IMR-90 (cell line): ENCODE measurements around the gene VEGFA. TPM values are rescaled to one million over a fixed set of nuclear protein-coding genes. Genes with fewer than 3 reads are reported as not detected.

Experiments used
- ATAC-seq: fragments of 200-7000 bp; cut with Tn5 transposase; 2 replicates; pipeline ENCODE4 v1.9.1; 2020; ENCODE audit warnings: low read depth, mild to moderate bottlenecking, moderate library complexity
- BruUV-seq: library from RNA; stranded (reverse); fragments of 400-500 nt; replicated peaks from 2 replicates; lab custom pipeline; 2021; lab: Mats Ljungman, UMichigan
- CTCF ChIA-PET: fragments of 300-600 bp; formaldehyde crosslinking; extraction: SDS; loops from one replicate; lab custom pipeline; 2021; ENCODE audit warnings: antibody characterized with exemption; lab: Yijun Ruan, JAX
- POLR2A ChIA-PET: fragments of 300-600 bp; sonication (Branson Sonifier 250); formaldehyde crosslinking; loops from one replicate; lab custom pipeline; 2022; ENCODE audit warnings: antibody characterized with exemption; ENCODE audit not compliant: unreplicated experiment; lab: Charles Lee
- DNase-seq: peaks from one replicate; pipeline ENCODE4 v3.0.0; 2013
- H2AFZ ChIP-seq: replicated peaks from 2 replicates; pipeline ENCODE3; 2013; ENCODE audit warnings: low read length, mild to moderate bottlenecking; ENCODE audit not compliant: poor library complexity
- H2AK5ac ChIP-seq: 2 replicates; pipeline ENCODE4 v1.6.1; 2013; ENCODE audit warnings: low read depth, low read length, inconsistent platforms
- H2AK9ac ChIP-seq: replicated peaks from 2 replicates; pipeline ENCODE3; 2013; ENCODE audit warnings: mild to moderate bottlenecking, low read depth, low read length, moderate library complexity; ENCODE audit not compliant: poor library complexity
- H2BK120ac ChIP-seq: 2 replicates; pipeline ENCODE4 v1.6.1; 2013; ENCODE audit warnings: low read depth, low read length, inconsistent platforms
- H2BK15ac ChIP-seq: 3 replicates; pipeline ENCODE4 v1.6.1; 2013; ENCODE audit warnings: low read depth, low read length, inconsistent platforms
- H2BK20ac ChIP-seq: 2 replicates; pipeline ENCODE4 v1.6.1; 2013; ENCODE audit warnings: low read depth, mild to moderate bottlenecking, inconsistent platforms, low read length, moderate library complexity
- H2BK5ac ChIP-seq: 2 replicates; pipeline ENCODE4 v1.6.1; 2013; ENCODE audit warnings: mild to moderate bottlenecking, low read depth, low read length, inconsistent platforms; ENCODE audit not compliant: poor library complexity, severe bottlenecking
- H3K14ac ChIP-seq: replicated peaks from 2 replicates; pipeline ENCODE4 v1.6.1; 2013; ENCODE audit warnings: low read depth, low read length, inconsistent platforms
- H3K18ac ChIP-seq: 2 replicates; pipeline ENCODE4 v1.6.1; 2013; ENCODE audit warnings: low read depth, low read length, control low read depth
- H3K23ac ChIP-seq: 2 replicates; pipeline ENCODE4 v1.6.1; 2013; ENCODE audit warnings: low read depth, low read length, inconsistent platforms
- H3K27ac ChIP-seq: 2 replicates; pipeline ENCODE4 v1.5.1; 2013; ENCODE audit warnings: mild to moderate bottlenecking, control low read depth, low read length; ENCODE audit not compliant: insufficient read depth
- H3K27me3 ChIP-seq: 2 replicates; pipeline ENCODE4 v1.6.1; 2013; ENCODE audit warnings: low read length; ENCODE audit not compliant: control insufficient read depth, insufficient read depth
- H3K36me3 ChIP-seq: 2 replicates; pipeline ENCODE4 v1.6.1; 2013; ENCODE audit warnings: low read length, mixed read lengths; ENCODE audit not compliant: control insufficient read depth, insufficient read depth
- H3K4ac ChIP-seq: 2 replicates; pipeline ENCODE4 v1.6.1; 2013; ENCODE audit warnings: low read depth, low read length, inconsistent platforms
- H3K4me1 ChIP-seq: 2 replicates; pipeline ENCODE4 v1.6.1; 2013; ENCODE audit warnings: low read length, mixed read lengths; ENCODE audit not compliant: control insufficient read depth, insufficient read depth
- H3K4me2 ChIP-seq: 2 replicates; pipeline ENCODE4 v1.6.1; 2013; ENCODE audit warnings: low read depth, mild to moderate bottlenecking, control low read depth, low read length, moderate library complexity
- H3K4me3 ChIP-seq: 2 replicates; pipeline ENCODE4 v1.5.1; 2013; ENCODE audit warnings: low read depth, mild to moderate bottlenecking, control low read depth, low read length, moderate library complexity; ENCODE audit not compliant: insufficient read depth
- H3K56ac ChIP-seq: 2 replicates; pipeline ENCODE4 v1.6.1; 2013; ENCODE audit warnings: low read length, inconsistent platforms; ENCODE audit not compliant: insufficient read depth; ENCODE audit errors: extremely low read depth
- H3K79me1 ChIP-seq, 2 experiments: 2 replicates each; pipeline ENCODE4 v1.6.1; 2013; ENCODE audit warnings: low read length in 2 of 2, inconsistent platforms in 1 of 2, low read depth in 1 of 2
- H3K9ac ChIP-seq: 2 replicates; pipeline ENCODE4 v1.6.1; 2013; ENCODE audit warnings: low read depth, low read length, control low read depth
- H3K9me1 ChIP-seq: 2 replicates; pipeline ENCODE4 v1.6.1; 2013; ENCODE audit warnings: low read length, inconsistent platforms; ENCODE audit not compliant: insufficient read depth
- H3K9me3 ChIP-seq: 2 replicates; pipeline ENCODE4 v1.6.1; 2013; ENCODE audit warnings: low read length; ENCODE audit not compliant: control insufficient read depth, insufficient read depth
- H4K20me1 ChIP-seq: 2 replicates; pipeline ENCODE4 v1.6.1; 2013; ENCODE audit warnings: low read length, inconsistent platforms; ENCODE audit not compliant: insufficient read depth
- H4K5ac ChIP-seq: 2 replicates; pipeline ENCODE4 v1.6.1; 2013; ENCODE audit warnings: mild to moderate bottlenecking, low read depth, low read length, control low read depth
- H4K8ac ChIP-seq, 2 experiments: 2 replicates each; pipeline ENCODE4 v1.6.1; 2013; ENCODE audit warnings: low read depth in 2 of 2, low read length in 2 of 2, control low read depth in 1 of 2, inconsistent platforms in 1 of 2
- H4K91ac ChIP-seq: 2 replicates; pipeline ENCODE4 v1.6.1; 2013; ENCODE audit warnings: low read depth, low read length, inconsistent platforms; ENCODE audit not compliant: insufficient read depth
- BHLHE40 ChIP-seq: fragments of 150-350 bp; IDR thresholded peaks from 2 replicates; pipeline ENCODE4 v1.6.1; 2016; ENCODE audit warnings: mild to moderate bottlenecking, low read depth, low read length
- CEBPB ChIP-seq: IDR thresholded peaks from 2 replicates; pipeline ENCODE4 v1.6.1; 2012; ENCODE audit warnings: low read depth, low read length, improper control_type of control experiment
- CHD1 ChIP-seq: IDR thresholded peaks from 2 replicates; pipeline ENCODE4 v1.6.1; 2012; ENCODE audit warnings: low read depth, low read length, improper control_type of control experiment
- CTCF ChIP-seq: conservative IDR thresholded peaks from 2 replicates; pipeline ENCODE4 v1.5.1; 2012; ENCODE audit warnings: mild to moderate bottlenecking, low read depth, low read length, improper control_type of control experiment
- ELK1 ChIP-seq: fragments of 150-350 bp; IDR thresholded peaks from 2 replicates; pipeline ENCODE4 v1.6.1; 2016; ENCODE audit warnings: low read depth, mild to moderate bottlenecking, low read length, moderate library complexity, borderline replicate concordance
- FOS ChIP-seq: fragments of 150-350 bp; IDR thresholded peaks from 2 replicates; pipeline ENCODE4 v1.6.1; 2016; ENCODE audit warnings: low read depth, low read length
- MAFK ChIP-seq: IDR thresholded peaks from 2 replicates; pipeline ENCODE4 v1.6.1; 2012; ENCODE audit warnings: low read depth, low read length, improper control_type of control experiment
- MAZ ChIP-seq: IDR thresholded peaks from 2 replicates; pipeline ENCODE4 v1.6.1; 2012; ENCODE audit warnings: low read depth, mild to moderate bottlenecking, low read length, improper control_type of control experiment, moderate library complexity, borderline replicate concordance
- MXI1 ChIP-seq: IDR thresholded peaks from 2 replicates; pipeline ENCODE4 v1.6.1; 2012; ENCODE audit warnings: low read depth, mild to moderate bottlenecking, low read length, moderate library complexity, borderline replicate concordance
- NFE2L2 ChIP-seq: fragments of 150-350 bp; IDR thresholded peaks from 2 replicates; pipeline ENCODE4 v1.6.1; 2016; ENCODE audit warnings: low read depth, mild to moderate bottlenecking, low read length
- POLR2A ChIP-seq: IDR thresholded peaks from 2 replicates; pipeline ENCODE4 v1.6.1; 2012; ENCODE audit warnings: mild to moderate bottlenecking, low read depth, low read length
- RAD21 ChIP-seq: IDR thresholded peaks from 2 replicates; pipeline ENCODE4 v1.6.1; 2012; ENCODE audit warnings: low read length, improper control_type of control experiment
- RCOR1 ChIP-seq: IDR thresholded peaks from 2 replicates; pipeline ENCODE4 v1.6.1; 2012; ENCODE audit warnings: mild to moderate bottlenecking, low read length, improper control_type of control experiment; ENCODE audit not compliant: insufficient replicate concordance
- RFX5 ChIP-seq: IDR thresholded peaks from 2 replicates; pipeline ENCODE4 v1.8.0; 2012; ENCODE audit warnings: low read depth, mild to moderate bottlenecking, low read length, moderate library complexity
- SMC3 ChIP-seq: fragments of 150-350 bp; IDR thresholded peaks from 2 replicates; pipeline ENCODE4 v1.6.1; 2016; ENCODE audit warnings: low read depth, mild to moderate bottlenecking, antibody characterized with exemption, low read length, moderate library complexity
- USF2 ChIP-seq: fragments of 150-350 bp; IDR thresholded peaks from 2 replicates; pipeline ENCODE4 v1.6.1; 2017; ENCODE audit warnings: mild to moderate bottlenecking, antibody characterized with exemption, low read length, low read depth
- WGBS, 2 experiments: methylation state at CpG; one replicate each; pipeline versions ENCODE4 v1.1.5 to v1.1.7; 2013; ENCODE audit warnings: missing lambda C conversion rate in 2 of 2; ENCODE audit not compliant: insufficient read length in 1 of 2; ENCODE audit errors: extremely low coverage in 2 of 2; 5-methylcytosine and 5-hydroxymethylcytosine counted together
- dilution Hi-C: fragments of 300-500 bp; cut with HindIII; formaldehyde crosslinking; loops from one replicate; pipeline ENCODE4 v1.14.3; 2018; ENCODE audit warnings: low sequenced_read_pairs; ENCODE audit not compliant: unreplicated experiment
- in situ Hi-C: fragments of 300-500 bp; cut with MboI; formaldehyde crosslinking; loops from 3 replicates; pipeline ENCODE4 v1.14.3; 2019; ENCODE audit warnings: low sequenced_read_pairs, inconsistent platforms, mixed read lengths
- intact Hi-C: fragments of 100-400 bp; cut with micrococcal nuclease; formaldehyde crosslinking; loops from 2 replicates; pipeline ENCODE4 v1.10.0; 2022
- polyA plus RNA-seq, 3 experiments: library from polyadenylated mRNA; depleted of rRNA; stranded (reverse); fragments of >200 nt; gene quantifications; 2 replicates each; pipeline ENCODE4 v1.2.3, GENCODE V29; 2012; ENCODE audit warnings: low replicate concordance in 1 of 3
- total RNA-seq: library from RNA; depleted of rRNA; stranded (reverse); fragments of >200 nt; gene quantifications from 2 replicates; pipeline ENCODE4 v1.2.3, GENCODE V29; 2012

VEGFA gene
- total and polyA plus RNA-seq, 2 of the 4 experiments (the other 2 are of a cell fraction): 190 to 234 TPM

- WGBS, 2 experiments: no CpG with 5 or more reads among the region's 2 CpGs
- no peak overlapping the region for H2BK20ac ChIP-seq
- H3K9me1 ChIP-seq: no peaks in the 10 kb centered on the region
- no peak overlapping the region for H3K4me2 ChIP-seq
- no peak overlapping the region for H3K27ac ChIP-seq
- no peaks in the 10 kb centered on the region for H3K79me1 ChIP-seq
- H3K4ac ChIP-seq: no peak overlapping the region
- H4K91ac ChIP-seq: no peak overlapping the region
- dilution Hi-C loops: no loop called here
- no TSS peak for BruUV-seq
- no peak overlapping the region for H4K8ac ChIP-seq
- peaks cover 45% of the 10 kb centered on the region for H3K27me3 ChIP-seq
- no peaks in the 10 kb centered on the region for H3K36me3 ChIP-seq
- no peaks in the 10 kb centered on the region for H3K9me3 ChIP-seq
- ChIA-PET CTCF (no interaction called here), POLR2A (no interaction called here)
- no peak for ATAC-seq
- no peak overlapping the region for H2BK5ac ChIP-seq
- DNase-seq: no peak
- H3K56ac ChIP-seq: no peak overlapping the region
- H4K20me1 ChIP-seq: no peaks in the 10 kb centered on the region
- no peak overlapping the region for H3K14ac ChIP-seq
- no peak overlapping the region for H2AFZ ChIP-seq
- intact Hi-C loops: no loop called here
- TF ChIP-seq SMC3: no peak
- TF ChIP-seq MXI1: no peak
- no peak for TF ChIP-seq POLR2A
- no peak for TF ChIP-seq CEBPB
- TF ChIP-seq FOS: no peak
- TF ChIP-seq MAZ: no peak
- TF ChIP-seq CTCF: no peak
- TF ChIP-seq CHD1: no peak
- TF ChIP-seq RCOR1: no peak
- TF ChIP-seq BHLHE40: no peak
- no peak for TF ChIP-seq RFX5
- no peak for TF ChIP-seq USF2
- no peak for TF ChIP-seq ELK1
- TF ChIP-seq NFE2L2: no peak
- no peak for TF ChIP-seq RAD21
- no peak for TF ChIP-seq MAFK
- no peak overlapping the region for H2BK120ac ChIP-seq
- in situ Hi-C loops: no loop called here
- H4K5ac ChIP-seq: no peak overlapping the region
- no peak overlapping the region for H3K9ac ChIP-seq
- H3K23ac ChIP-seq: no peak overlapping the region
- H2BK15ac ChIP-seq: no peak overlapping the region
- H3K18ac ChIP-seq: no peak overlapping the region
- no peak overlapping the region for H2AK9ac ChIP-seq
- no peak overlapping the region for H3K4me3 ChIP-seq
- peaks cover 2% of the 10 kb centered on the region; the same call in 1 of the 2 replicates for H3K4me1 ChIP-seq
- H2AK5ac ChIP-seq: no peak overlapping the region
Observed at GRCh38 chr6:43748765-43749164, 21.2 kb upstream of the VEGFA start.
